ENCODE data around the gene MSH6. TPM values are rescaled to one million over a fixed set of nuclear protein-coding genes. Genes with fewer than 3 reads are reported as not detected.

MSH6 gene
- total and polyA plus RNA-seq, 2 donors from 2014 or later: 13.3 to 32.8 TPM

DNA sequence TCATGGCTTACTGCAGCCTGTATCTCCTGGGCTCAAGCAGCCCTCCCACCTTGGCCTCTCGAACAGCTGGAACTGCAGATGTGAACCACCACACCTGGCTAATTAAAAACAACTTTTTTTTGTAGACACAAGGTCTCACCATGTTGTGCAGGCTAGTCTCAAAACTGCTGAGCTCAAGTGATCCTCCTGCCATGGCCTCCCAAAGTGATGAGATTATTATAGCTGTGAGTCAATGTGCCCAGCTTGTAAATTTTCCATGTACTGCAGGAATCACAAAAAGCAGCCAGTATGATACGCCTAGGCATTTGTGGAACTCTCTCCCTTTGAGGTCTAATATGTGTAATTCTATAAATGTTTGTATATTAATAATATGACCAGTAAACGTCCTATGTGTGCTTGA, 59.9 kb downstream of the MSH6 start:
- Histone ChIP-seq H3K36me3 (ENCODE audit: control insufficient read depth in 2 of 3, insufficient read depth in 3 of 3, low read length in 3 of 3) (no peaks in the 10 kb centered on the region), H3K27me3 (ENCODE audit: control insufficient read depth, insufficient read depth, low read length) (no peaks in the 10 kb centered on the region), H3K4me1 (ENCODE audit: control insufficient read depth in 2 of 3, insufficient read depth in 2 of 3, low read depth in 1 of 3, low read length in 3 of 3) (no peaks in the 10 kb centered on the region), H3K4me3 (ENCODE audit: low read length in 3 of 3) (no peak overlapping the region), H3K9ac (ENCODE audit: low read length in 3 of 3) (no peak overlapping the region), H3K27ac (ENCODE audit: low read depth in 2 of 2, low read length in 2 of 2) (no peak overlapping the region), H3K9me3 (ENCODE audit: control insufficient read depth in 2 of 3, insufficient read depth in 1 of 3, low read length in 3 of 3) (no peaks in the 10 kb centered on the region)
- DNase-seq: no peak
- intact Hi-C loops (cut with DNase I): no loop called here
- no peak for FAIRE-seq
- TF ChIP-seq CTCF (IDR thresholded peaks at IDR 0.05; ENCODE audit: borderline replicate concordance, extremely low read depth, insufficient read depth): no peak

DNA sequence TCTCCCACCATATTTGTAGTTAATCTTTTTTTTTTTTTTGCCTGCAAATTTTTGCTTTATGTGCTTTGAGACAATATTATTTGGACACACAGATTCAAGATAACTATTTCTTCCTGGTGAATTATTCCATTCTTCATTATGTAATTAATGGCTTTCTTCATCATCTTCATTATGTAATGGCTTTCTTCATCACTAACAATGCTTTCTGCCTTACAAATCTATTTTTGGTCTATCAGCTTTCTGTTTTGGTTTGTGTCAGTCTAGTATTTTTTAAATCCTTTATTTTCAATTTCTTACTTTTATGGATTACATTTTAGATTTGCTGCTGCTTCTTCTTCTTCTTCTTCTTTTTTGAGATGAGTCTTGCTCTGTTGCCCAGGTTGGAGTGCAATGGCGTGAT, 60.5 kb downstream of the MSH6 start:
- Histone ChIP-seq H3K27ac (ENCODE audit: low read depth in 2 of 2, low read length in 2 of 2) (no peak overlapping the region), H3K36me3 (ENCODE audit: control insufficient read depth in 2 of 3, insufficient read depth in 3 of 3, low read length in 3 of 3) (no peaks in the 10 kb centered on the region), H3K4me3 (ENCODE audit: low read length in 3 of 3) (no peak overlapping the region), H3K27me3 (ENCODE audit: control insufficient read depth, insufficient read depth, low read length) (no peaks in the 10 kb centered on the region), H3K9me3 (ENCODE audit: control insufficient read depth in 2 of 3, insufficient read depth in 1 of 3, low read length in 3 of 3) (no peaks in the 10 kb centered on the region), H3K9ac (ENCODE audit: low read length in 3 of 3) (no peak overlapping the region), H3K4me1 (ENCODE audit: control insufficient read depth in 2 of 3, insufficient read depth in 2 of 3, low read depth in 1 of 3, low read length in 3 of 3) (no peaks in the 10 kb centered on the region)
- no peak for FAIRE-seq
- TF ChIP-seq CTCF (IDR thresholded peaks at IDR 0.05; ENCODE audit: borderline replicate concordance, extremely low read depth, insufficient read depth): no peak
- intact Hi-C loops (cut with DNase I): no loop called here
- no peak for DNase-seq

DNA sequence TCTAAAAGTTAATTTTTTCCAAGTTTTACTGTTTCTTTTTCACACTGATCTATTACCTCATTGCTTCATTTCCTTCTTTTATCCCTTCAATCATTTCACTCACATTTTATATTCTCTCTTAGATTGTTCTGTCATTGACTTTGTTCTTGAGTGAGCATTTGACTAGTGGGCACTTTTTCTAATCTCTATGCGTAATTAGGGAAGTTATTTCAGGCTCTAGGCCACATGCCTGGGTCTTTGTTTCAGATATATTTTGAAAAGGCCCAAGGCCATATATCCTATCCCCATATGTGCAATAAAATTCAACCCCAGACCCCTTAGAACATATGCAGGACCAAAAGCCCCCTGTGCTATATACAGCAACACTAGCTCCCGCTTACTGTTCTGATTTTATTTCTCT, 61.2 kb downstream of the MSH6 start:
- FAIRE-seq (no peak), DNase-seq (no peak)
- H3K27me3 ChIP-seq (ENCODE audit: control insufficient read depth, insufficient read depth, low read length): no peaks in the 10 kb centered on the region
- H3K27ac ChIP-seq (ENCODE audit: low read depth in 2 of 2, low read length in 2 of 2): no peak overlapping the region
- no peaks in the 10 kb centered on the region for H3K4me1 ChIP-seq (ENCODE audit: control insufficient read depth in 2 of 3, insufficient read depth in 2 of 3, low read depth in 1 of 3, low read length in 3 of 3)
- intact Hi-C loops (cut with DNase I): no loop called here
- H3K9me3 ChIP-seq (ENCODE audit: control insufficient read depth in 2 of 3, insufficient read depth in 1 of 3, low read length in 3 of 3): no peaks in the 10 kb centered on the region
- no peaks in the 10 kb centered on the region for H3K36me3 ChIP-seq (ENCODE audit: control insufficient read depth in 2 of 3, insufficient read depth in 3 of 3, low read length in 3 of 3)
- TF ChIP-seq CTCF (IDR thresholded peaks at IDR 0.05; ENCODE audit: borderline replicate concordance, extremely low read depth, insufficient read depth): no peak
- no peak overlapping the region for H3K4me3 ChIP-seq (ENCODE audit: low read length in 3 of 3)
- H3K9ac ChIP-seq (ENCODE audit: low read length in 3 of 3): no peak overlapping the region

GRCh38 chr2:47849368-47849767, 66.4 kb downstream of the MSH6 start:
- intact Hi-C loops (cut with DNase I): no loop called here
- Histone ChIP-seq H3K27ac (ENCODE audit: low read depth in 2 of 2, low read length in 2 of 2) (no peak overlapping the region), H3K27me3 (ENCODE audit: control insufficient read depth, insufficient read depth, low read length) (no peaks in the 10 kb centered on the region), H3K36me3 (ENCODE audit: control insufficient read depth in 2 of 3, insufficient read depth in 3 of 3, low read length in 3 of 3) (no peaks in the 10 kb centered on the region), H3K9me3 (ENCODE audit: control insufficient read depth in 2 of 3, insufficient read depth in 1 of 3, low read length in 3 of 3) (no peaks in the 10 kb centered on the region), H3K4me1 (ENCODE audit: control insufficient read depth in 2 of 3, insufficient read depth in 2 of 3, low read depth in 1 of 3, low read length in 3 of 3) (peaks cover 0 to 4% (median 0%) of the 10 kb centered on the region in 3 donors), H3K9ac (ENCODE audit: low read length in 3 of 3) (no peak overlapping the region), H3K4me3 (ENCODE audit: low read length in 3 of 3) (no peak overlapping the region)
- no peak for TF ChIP-seq CTCF (IDR thresholded peaks at IDR 0.05; ENCODE audit: borderline replicate concordance, extremely low read depth, insufficient read depth)
- DNase-seq: no peak
- FAIRE-seq: no peak

All from kidney (tissue), 14 donors.